ENCODE measurements around the gene DNASE1L3. TPM values are rescaled to one million over a fixed set of nuclear protein-coding genes. Genes with fewer than 3 reads are reported as not detected.

The DNASE1L3 gene
- not detected in 2 replicates for total RNA-seq

GRCh38 chr3:58210761-58211460, at the start of gene DNASE1L3:
Gene DNASE1L3, minus strand, starts transcription at chr3:58210972. Its CDS starts 66 bp downstream, at chr3:58210906.

GRCh38 chr3:58237238-58237940, 26.6 kb upstream of the DNASE1L3 start, which contains the start of gene ABHD6:
Gene ABHD6, plus strand, starts transcription at chr3:58237792. Its CDS starts 18,795 bp downstream, at chr3:58256587.

Other genes with a start within 250 kb of the DNASE1L3 start
- gene FLNB, start 202.6 kb downstream of the DNASE1L3 start, total RNA-seq: 109 and 112 TPM in 2 replicates
- 5.2 and 6.1 TPM in 2 replicates for gene ABHD6, start 26.8 kb upstream of the DNASE1L3 start, total RNA-seq
- 8.2 and 9.2 TPM in 2 replicates for gene RPP14, start 95.3 kb upstream of the DNASE1L3 start, total RNA-seq
- gene HTD2, start 95.5 kb upstream of the DNASE1L3 start, total RNA-seq: 3.9 and 6.1 TPM in 2 replicates
- 33.4 and 40.3 TPM in 2 replicates for gene PXK, start 121.9 kb upstream of the DNASE1L3 start, total RNA-seq
- gene PDHB, start 222.9 kb upstream of the DNASE1L3 start, total RNA-seq: 90.8 and 178 TPM in 2 replicates

Data from bronchus fibroblast of lung (primary cell).